ENCODE data around the gene SPATS2.
"Not testable (repeated sequence)": the region's sequence is repeated elsewhere in the genome, so short reads cannot be mapped to it uniquely, and the experiment has no call there.

Gene SPATS2

GRCh38 chr12:49358483-49359141 lies 8.7 kb upstream of the SPATS2 start:
- Mint-ChIP-seq H3K4me1 (ENCODE audit: low read depth) (peaks cover 2% of the 10 kb centered on the region), H3K27me3 (peaks cover 20% of the 10 kb centered on the region), H3K27ac (no peak overlapping the region), H3K9me3 (no peaks in the 10 kb centered on the region), H3K36me3 (ENCODE audit: low read depth) (no peaks in the 10 kb centered on the region), H3K4me3 (no peak overlapping the region)
- DNase-seq, result no peak

- Mint-ChIP-seq H3K4me1 (ENCODE audit: low read depth) (peaks cover 2% of the 10 kb centered on the region), H3K4me3 (no peak overlapping the region), H3K27ac (no peak overlapping the region), H3K9me3 (no peaks in the 10 kb centered on the region), H3K27me3 (peaks cover 14% of the 10 kb centered on the region), H3K36me3 (ENCODE audit: low read depth) (no peaks in the 10 kb centered on the region)
- DNase-seq, result no peak
Observed at GRCh38 chr12:49359671-49360070, 7.6 kb upstream of the SPATS2 start.

- H3K36me3 Mint-ChIP-seq (ENCODE audit: low read depth), result peaks cover 7% of the 10 kb centered on the region
- no peak for DNase-seq
- H3K4me1 Mint-ChIP-seq (ENCODE audit: low read depth), result peaks cover 12% of the 10 kb centered on the region
- peaks cover 7% of the 10 kb centered on the region for H3K27me3 Mint-ChIP-seq
- H3K9me3 Mint-ChIP-seq, result no peaks in the 10 kb centered on the region
- H3K4me3 Mint-ChIP-seq, result no peak overlapping the region
- H3K27ac Mint-ChIP-seq, result no peak overlapping the region
Observed at GRCh38 chr12:49362077-49362476, 5.2 kb upstream of the SPATS2 start.

- Mint-ChIP-seq H3K36me3 (ENCODE audit: low read depth) (peaks cover 7% of the 10 kb centered on the region), H3K4me3 (no peak overlapping the region), H3K27me3 (no peaks in the 10 kb centered on the region), H3K4me1 (ENCODE audit: low read depth) (peaks cover 34% of the 10 kb centered on the region), H3K27ac (no peak overlapping the region), H3K9me3 (no peaks in the 10 kb centered on the region)
- DNase-seq, result no peak
Observed at GRCh38 chr12:49364989-49365388, 2.3 kb upstream of the SPATS2 start.

DNA sequence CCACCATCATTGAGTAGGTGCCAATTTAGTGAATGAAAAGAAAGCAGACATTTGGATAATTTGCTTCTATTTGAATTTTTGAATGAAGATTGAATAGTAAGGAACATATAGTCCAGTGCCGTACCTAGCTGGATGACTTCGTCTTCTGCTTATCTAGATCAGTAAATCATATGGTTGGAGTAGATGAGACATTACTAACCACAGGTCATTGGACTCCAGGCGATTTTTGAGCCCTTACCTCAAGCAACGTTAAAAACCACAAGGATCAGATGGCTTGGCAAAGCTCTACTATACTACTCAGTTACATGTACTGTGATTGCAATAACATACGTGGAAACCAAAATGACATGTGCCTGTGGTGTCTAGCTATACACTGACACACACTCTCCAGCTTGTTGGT lies 1.7 kb upstream of the SPATS2 start:
- H3K4me1 Mint-ChIP-seq (ENCODE audit: low read depth), result peaks cover 40% of the 10 kb centered on the region
- H3K4me3 Mint-ChIP-seq, result peak overlapping the region; percentile 94
- H3K27me3 Mint-ChIP-seq, result no peaks in the 10 kb centered on the region
- H3K36me3 Mint-ChIP-seq (ENCODE audit: low read depth), result peaks cover 7% of the 10 kb centered on the region
- peak overlapping the region; percentile 20 for H3K27ac Mint-ChIP-seq
- no peak for DNase-seq
- no peaks in the 10 kb centered on the region for H3K9me3 Mint-ChIP-seq

DNA sequence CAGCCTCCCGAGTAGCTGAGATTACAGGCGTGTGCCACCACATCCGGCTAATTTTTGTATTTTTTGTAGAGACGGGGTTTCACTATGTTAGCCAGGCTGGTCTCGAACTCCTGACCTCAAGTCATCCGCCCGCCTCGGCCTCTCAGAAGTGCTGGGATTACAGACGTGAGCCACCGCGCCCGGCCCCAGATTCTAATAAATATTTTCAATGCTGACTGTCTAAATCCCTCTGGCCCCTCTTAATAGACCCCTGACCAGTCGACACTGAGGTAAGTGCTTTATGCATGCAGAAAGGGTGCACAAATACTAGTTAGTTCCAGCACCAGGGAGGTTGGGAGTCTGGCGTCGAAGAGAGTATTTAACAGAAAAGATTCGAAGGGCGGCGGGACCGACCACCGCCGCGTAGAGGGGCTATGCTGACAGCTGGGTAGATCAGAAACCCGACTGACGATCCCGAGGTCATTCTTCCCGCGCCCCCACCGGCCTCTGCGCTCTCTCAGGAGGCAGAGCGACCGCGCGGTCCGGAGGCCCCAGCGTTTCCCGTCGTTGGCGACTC lies 1.1 kb upstream of the SPATS2 start:
- peak overlapping the region; percentile 94 for H3K4me3 Mint-ChIP-seq
- H3K27ac Mint-ChIP-seq, result peak overlapping the region; percentile 98
- H3K4me1 Mint-ChIP-seq (ENCODE audit: low read depth), result peaks cover 42% of the 10 kb centered on the region
- DNase-seq, result no peak
- peaks cover 7% of the 10 kb centered on the region for H3K36me3 Mint-ChIP-seq (ENCODE audit: low read depth)
- H3K27me3 Mint-ChIP-seq, result no peaks in the 10 kb centered on the region
- H3K9me3 Mint-ChIP-seq, result no peaks in the 10 kb centered on the region

DNA sequence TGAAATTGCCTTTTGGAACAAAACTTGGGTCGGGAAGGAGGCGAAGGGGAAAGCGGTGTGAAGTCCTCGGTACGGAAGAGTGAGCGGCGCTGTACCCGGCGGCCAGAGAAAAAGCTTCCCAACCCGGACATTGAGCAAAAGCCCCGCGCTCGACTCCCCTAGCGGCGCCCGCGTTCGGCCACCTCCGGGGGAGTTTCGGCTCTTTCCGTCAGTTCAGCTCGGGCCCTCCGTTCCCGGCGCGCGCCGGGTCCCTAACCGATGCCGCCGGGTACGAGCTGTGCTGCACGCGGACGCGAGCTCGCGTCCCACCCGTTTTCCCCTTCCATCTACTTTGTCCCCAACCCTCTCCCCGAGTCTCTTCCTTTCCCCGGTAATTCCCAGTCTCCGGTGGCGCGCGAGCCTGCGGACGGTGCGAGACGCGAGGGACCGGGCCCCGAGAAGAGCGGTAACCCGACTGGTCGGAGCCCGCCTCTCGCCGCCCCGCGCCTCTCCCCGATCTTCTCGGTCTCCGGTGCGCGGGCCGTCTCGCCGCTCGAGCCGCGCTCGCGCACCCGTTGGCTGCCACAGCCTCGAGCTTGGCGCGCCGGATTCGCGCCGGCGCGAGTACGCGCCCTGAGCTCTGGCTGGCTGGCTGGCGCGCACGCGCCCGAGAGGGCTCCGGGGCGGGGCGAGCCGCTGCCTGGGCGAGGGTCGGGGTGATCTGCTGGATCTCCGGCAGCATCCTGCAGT lies 446 bp upstream of the SPATS2 start:
- H3K9me3 Mint-ChIP-seq, result no peaks in the 10 kb centered on the region
- H3K27ac Mint-ChIP-seq, result peak overlapping the region; percentile 98

DNA sequence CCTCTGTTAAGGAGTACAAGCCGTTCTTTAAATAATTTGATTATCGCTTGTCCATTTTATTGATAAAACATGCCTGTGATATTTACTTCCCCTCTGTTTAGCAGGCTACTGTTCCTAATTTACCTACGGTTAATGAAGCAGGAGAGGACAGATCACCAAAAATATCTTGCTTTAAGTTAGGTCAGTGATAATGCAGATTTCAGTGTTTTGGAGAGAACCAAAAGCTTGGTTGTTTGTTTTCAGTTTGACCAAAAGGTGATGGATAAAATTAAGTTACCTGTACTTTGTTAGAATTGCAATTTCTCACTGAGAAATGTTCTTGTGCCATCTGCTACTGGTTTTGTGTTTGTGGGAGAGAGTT lies 958 bp downstream of the SPATS2 start:
- no peak for DNase-seq
- Mint-ChIP-seq H3K4me1 (ENCODE audit: low read depth) (peaks cover 42% of the 10 kb centered on the region), H3K27ac (no peak overlapping the region), H3K36me3 (ENCODE audit: low read depth) (peaks cover 7% of the 10 kb centered on the region), H3K27me3 (no peaks in the 10 kb centered on the region), H3K9me3 (no peaks in the 10 kb centered on the region), H3K4me3 (peak overlapping the region; percentile 94)

More for the DNA sequence above, 446 bp upstream of the SPATS2 start:
- Mint-ChIP-seq H3K36me3 (ENCODE audit: low read depth) (peaks cover 7% of the 10 kb centered on the region), H3K4me3 (peak overlapping the region; percentile 94), H3K4me1 (ENCODE audit: low read depth) (peaks cover 42% of the 10 kb centered on the region), H3K27me3 (no peaks in the 10 kb centered on the region)
- DNase-seq, result peak; percentile 92

DNA sequence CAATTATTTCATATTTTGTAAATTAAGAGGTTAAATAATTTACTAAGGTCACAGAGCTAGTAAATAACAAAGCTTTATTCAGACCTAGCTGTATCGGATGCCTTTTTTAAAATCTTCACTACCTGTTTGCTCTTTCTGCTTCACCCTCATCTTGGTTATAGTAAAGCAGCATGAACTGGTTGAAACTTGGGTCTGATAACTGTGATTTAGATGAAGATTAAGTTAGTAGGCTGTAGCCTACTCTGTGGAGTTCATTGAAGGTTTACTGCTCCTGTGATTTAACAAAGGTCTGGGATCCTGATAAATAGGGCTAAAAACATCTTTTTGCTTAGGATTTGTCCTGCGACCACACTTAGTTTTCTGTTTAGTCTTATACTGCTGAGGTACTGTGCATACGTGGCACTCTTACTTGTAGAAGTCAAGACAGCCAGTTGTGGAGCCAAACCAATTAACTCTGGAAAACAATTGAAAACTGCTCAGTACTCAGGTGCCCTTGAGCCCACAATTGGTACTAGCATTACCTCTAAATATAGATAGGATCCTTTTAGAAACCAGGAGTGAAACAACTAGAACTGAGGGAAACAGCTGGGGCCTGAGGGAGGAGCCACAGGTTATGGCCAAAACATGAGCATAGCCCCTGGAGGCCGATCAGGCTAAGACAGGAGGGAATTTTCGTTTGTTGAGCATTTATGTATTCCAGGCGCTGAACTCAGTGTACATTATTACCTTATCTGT lies 2.3 kb downstream of the SPATS2 start:
- no peak overlapping the region for H3K4me3 Mint-ChIP-seq
- no peaks in the 10 kb centered on the region for H3K9me3 Mint-ChIP-seq
- H3K27ac Mint-ChIP-seq, result peak overlapping the region; percentile 30
- H3K36me3 Mint-ChIP-seq (ENCODE audit: low read depth), result peaks cover 7% of the 10 kb centered on the region
- H3K4me1 Mint-ChIP-seq (ENCODE audit: low read depth), result peaks cover 43% of the 10 kb centered on the region
- H3K27me3 Mint-ChIP-seq, result no peaks in the 10 kb centered on the region
- DNase-seq, result no peak

GRCh38 chr12:49370539-49370938 lies 3.3 kb downstream of the SPATS2 start:
- H3K9me3 Mint-ChIP-seq, result no peaks in the 10 kb centered on the region
- H3K4me3 Mint-ChIP-seq, result no peak overlapping the region
- no peak overlapping the region for H3K27ac Mint-ChIP-seq
- peaks cover 44% of the 10 kb centered on the region for H3K4me1 Mint-ChIP-seq (ENCODE audit: low read depth)
- H3K27me3 Mint-ChIP-seq, result no peaks in the 10 kb centered on the region
- DNase-seq, result no peak
- H3K36me3 Mint-ChIP-seq (ENCODE audit: low read depth), result peaks cover 7% of the 10 kb centered on the region

DNA sequence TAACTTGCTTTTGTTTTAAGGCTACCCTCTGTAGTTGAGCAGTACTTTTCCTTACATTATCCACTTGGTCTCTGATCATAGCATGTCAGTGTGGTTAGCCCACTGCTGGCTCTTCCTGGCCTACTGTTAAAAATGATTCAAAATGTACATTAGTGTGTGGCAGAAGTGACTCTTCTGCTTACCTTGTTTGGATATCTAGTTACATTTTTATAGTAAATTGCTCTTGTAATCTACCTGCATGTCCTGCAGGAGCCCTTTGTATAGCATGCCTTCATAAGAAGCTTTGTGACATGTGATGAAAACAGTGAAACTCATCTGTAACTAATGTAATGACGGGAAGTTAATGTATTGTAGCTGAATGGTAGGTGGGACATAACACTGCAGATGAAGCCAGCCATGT lies 8.1 kb downstream of the SPATS2 start:
- DNase-seq, result no peak
- Mint-ChIP-seq H3K4me1 (ENCODE audit: low read depth) (peaks cover 9% of the 10 kb centered on the region), H3K9me3 (no peaks in the 10 kb centered on the region), H3K4me3 (no peak overlapping the region), H3K36me3 (ENCODE audit: low read depth) (no peaks in the 10 kb centered on the region), H3K27ac (no peak overlapping the region), H3K27me3 (no peaks in the 10 kb centered on the region)

DNA sequence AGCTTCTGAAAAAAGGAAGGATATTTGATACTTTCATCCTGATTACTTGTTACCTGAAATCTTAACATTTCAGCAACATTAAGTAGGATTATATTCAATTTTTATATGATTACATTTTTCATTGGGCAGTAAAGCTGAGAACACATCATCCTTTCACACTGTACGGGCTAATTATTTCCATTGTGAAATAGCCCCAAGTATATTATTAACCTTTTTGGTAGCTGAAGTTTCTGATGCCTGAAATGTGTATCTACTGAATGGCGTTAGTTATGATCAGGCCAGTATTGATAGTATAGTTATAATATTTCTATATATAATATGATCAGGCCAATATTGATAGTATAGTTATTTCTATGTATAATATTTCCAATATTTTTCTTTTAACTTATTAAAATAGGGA lies 10.1 kb downstream of the SPATS2 start:
- Mint-ChIP-seq H3K4me3 (no peak overlapping the region), H3K9me3 (no peaks in the 10 kb centered on the region), H3K36me3 (ENCODE audit: low read depth) (no peaks in the 10 kb centered on the region), H3K27me3 (no peaks in the 10 kb centered on the region), H3K27ac (no peak overlapping the region), H3K4me1 (ENCODE audit: low read depth) (peaks cover 6% of the 10 kb centered on the region)
- DNase-seq, result no peak

- H3K27ac Mint-ChIP-seq; H3K27me3 Mint-ChIP-seq; H3K9me3 Mint-ChIP-seq; H3K36me3 Mint-ChIP-seq (ENCODE audit: low read depth); DNase-seq; H3K4me3 Mint-ChIP-seq; H3K4me1 Mint-ChIP-seq (ENCODE audit: low read depth): not testable (repeated sequence)
Observed at GRCh38 chr12:49380184-49380583, 12.9 kb downstream of the SPATS2 start.

- peak; percentile 77 for DNase-seq
- H3K4me3 Mint-ChIP-seq, result peak overlapping the region; percentile 20
Observed at GRCh38 chr12:49388682-49389386, 21.6 kb downstream of the SPATS2 start.

More at GRCh38 chr12:49388682-49389386, 21.6 kb downstream of the SPATS2 start:
- no peaks in the 10 kb centered on the region for H3K36me3 Mint-ChIP-seq (ENCODE audit: low read depth)
- no peak overlapping the region for H3K27ac Mint-ChIP-seq
- H3K9me3 Mint-ChIP-seq, result no peaks in the 10 kb centered on the region
- H3K4me1 Mint-ChIP-seq (ENCODE audit: low read depth), result peaks cover 7% of the 10 kb centered on the region
- H3K27me3 Mint-ChIP-seq, result no peaks in the 10 kb centered on the region

Measured in activated T-cell treated with anti-CD3 and anti-CD28 coated beads, Interleukin-2, amount 50 U/mL, for 24 hours (primary cell).